A673 (cell line): ENCODE data around the gene ARHGAP26. TPM values are rescaled to one million over a fixed set of nuclear protein-coding genes. Genes with fewer than 3 reads are reported as not detected.

Source experiments
- BruUV-seq: library from RNA; stranded (reverse); fragments of 400-500 nt; replicated peaks from 2 replicates; lab custom pipeline; 2021; lab: Mats Ljungman, UMichigan
- CTCF ChIA-PET: fragments of 300-600 bp; sonication (Branson Sonifier 250); formaldehyde crosslinking; loops from one replicate; lab custom pipeline; 2022; ENCODE audit warnings: antibody characterized with exemption; lab: Charles Lee
- POLR2A ChIA-PET: fragments of 300-600 bp; sonication (Branson Sonifier 250); formaldehyde crosslinking; loops from one replicate; lab custom pipeline; 2022; ENCODE audit warnings: antibody characterized with exemption; ENCODE audit not compliant: low non-redundant PET; lab: Charles Lee
- DNase-seq: peaks from one replicate; pipeline ENCODE4 v3.0.0-alpha.2; 2015; ENCODE audit warnings: low spot score
- H3K27ac ChIP-seq: fragments of 200-600 bp; sonication (generic); 2 replicates; pipeline ENCODE4 v1.5.1; 2016; ENCODE audit warnings: mixed run types, low read depth, mild to moderate bottlenecking, mixed read lengths, antibody characterized with exemption, low read length; ENCODE audit not compliant: poor library complexity, severe bottlenecking
- H3K27me3 ChIP-seq: fragments of 200-600 bp; sonication (generic); replicated peaks from 2 replicates; pipeline ENCODE4 v1.6.1; 2017; ENCODE audit warnings: mixed run types, low read depth, mild to moderate bottlenecking, mixed read lengths, antibody characterized with exemption, low read length; ENCODE audit not compliant: insufficient read depth, poor library complexity
- H3K36me3 ChIP-seq: fragments of 200-600 bp; sonication (generic); 2 replicates; pipeline ENCODE4 v1.6.1; 2016; ENCODE audit warnings: mixed run types, mild to moderate bottlenecking, mixed read lengths, antibody characterized with exemption, low read length; ENCODE audit not compliant: insufficient read depth, poor library complexity, severe bottlenecking
- H3K4me1 ChIP-seq: fragments of 200-600 bp; sonication (generic); 2 replicates; pipeline ENCODE4 v1.6.1; 2017; ENCODE audit warnings: mixed run types, mild to moderate bottlenecking, mixed read lengths, antibody characterized with exemption, low read length; ENCODE audit not compliant: insufficient read depth, poor library complexity, severe bottlenecking
- H3K4me3 ChIP-seq: fragments of 200-600 bp; sonication (generic); 2 replicates; pipeline ENCODE4 v1.5.1; 2016; ENCODE audit warnings: low read depth, mixed run types, mild to moderate bottlenecking, mixed read lengths, low read length; ENCODE audit not compliant: poor library complexity, severe bottlenecking
- H3K9me3 ChIP-seq: fragments of 200-600 bp; sonication (generic); 2 replicates; pipeline ENCODE4 v1.6.1; 2016; ENCODE audit warnings: mixed run types, low read depth, mild to moderate bottlenecking, mixed read lengths, antibody characterized with exemption, low read length; ENCODE audit not compliant: poor library complexity, severe bottlenecking
- CTCF ChIP-seq: fragments of 300-800, 200-600 bp; sonication (generic); conservative IDR thresholded peaks from 2 replicates; pipeline ENCODE4 v1.5.1; 2017; ENCODE audit warnings: low read depth, mild to moderate bottlenecking, antibody characterized with exemption, low read length, moderate library complexity, mixed read lengths
- EZH2 ChIP-seq: fragments of 200-600 bp; sonication (generic); IDR thresholded peaks from 2 replicates; pipeline ENCODE4 v1.6.1; 2017; ENCODE audit warnings: borderline replicate concordance, low read depth, mild to moderate bottlenecking, mixed read lengths, antibody characterized with exemption, low read length; ENCODE audit not compliant: poor library complexity, severe bottlenecking
- intact Hi-C: fragments of 100-400 bp; cut with micrococcal nuclease; formaldehyde crosslinking; loops from one replicate; pipeline ENCODE4 v1.10.0; 2022; ENCODE audit not compliant: unreplicated experiment
- total RNA-seq: library from RNA; stranded (reverse); gene quantifications from 2 replicates; pipeline ENCODE4 v1.2.3, GENCODE V29; 2021

Gene ARHGAP26
- total RNA-seq, 1 experiment from 2014 or later, result 25.5 TPM

- CTCF ChIA-PET, result interaction anchor here (1.3 kb wide), 1 partner anchor 13 kb away, joined by 5 read pairs; no protein-coding TSS in a partner anchor
- no TSS peak for BruUV-seq
- POLR2A ChIA-PET, result no interaction called here
Observed at GRCh38 chr5:142796492-142797109, 26.4 kb downstream of the ARHGAP26 start.

GRCh38 chr5:142797420-142797819 is 27.2 kb downstream of the ARHGAP26 start:
- TF ChIP-seq CTCF (no peak), EZH2 (no peak)
- ChIA-PET CTCF (interaction anchor here (1.3 kb wide), 1 partner anchor 14 kb away, joined by 5 read pairs; no protein-coding TSS in a partner anchor), POLR2A (no interaction called here)
- intact Hi-C loops, result no loop called here
- no peak for DNase-seq
- Histone ChIP-seq H3K4me1 (no peaks in the 10 kb centered on the region), H3K27me3 (no peaks in the 10 kb centered on the region), H3K4me3 (no peak overlapping the region), H3K27ac (no peak overlapping the region), H3K9me3 (no peaks in the 10 kb centered on the region), H3K36me3 (no peaks in the 10 kb centered on the region)
- BruUV-seq, result no TSS peak

More at GRCh38 chr5:142796492-142797109, 26.4 kb downstream of the ARHGAP26 start:
- no peaks in the 10 kb centered on the region for H3K27me3 ChIP-seq
- no peak overlapping the region for H3K4me3 ChIP-seq
- TF ChIP-seq CTCF (no peak), EZH2 (no peak)
- H3K27ac ChIP-seq, result no peak overlapping the region
- H3K9me3 ChIP-seq, result no peaks in the 10 kb centered on the region
- no peaks in the 10 kb centered on the region for H3K4me1 ChIP-seq
- intact Hi-C loops, result no loop called here
- no peaks in the 10 kb centered on the region for H3K36me3 ChIP-seq
- no peak for DNase-seq

GRCh38 chr5:142798099-142798770 is 28.1 kb downstream of the ARHGAP26 start:
- Histone ChIP-seq H3K27ac (no peak overlapping the region), H3K27me3 (no peaks in the 10 kb centered on the region), H3K4me3 (no peak overlapping the region), H3K9me3 (no peaks in the 10 kb centered on the region), H3K4me1 (no peaks in the 10 kb centered on the region), H3K36me3 (no peaks in the 10 kb centered on the region)
- intact Hi-C loops, result no loop called here
- TF ChIP-seq EZH2 (no peak), CTCF (no peak)
- POLR2A ChIA-PET, result no interaction called here
- CTCF ChIA-PET, result interaction anchor here (1.3 kb wide), 1 partner anchor 15 kb away, joined by 5 read pairs; no protein-coding TSS in a partner anchor
- no peak for DNase-seq
- BruUV-seq, result no TSS peak
